Measurements from ENCODE around the gene RTL1.

Gene RTL1

DNA sequence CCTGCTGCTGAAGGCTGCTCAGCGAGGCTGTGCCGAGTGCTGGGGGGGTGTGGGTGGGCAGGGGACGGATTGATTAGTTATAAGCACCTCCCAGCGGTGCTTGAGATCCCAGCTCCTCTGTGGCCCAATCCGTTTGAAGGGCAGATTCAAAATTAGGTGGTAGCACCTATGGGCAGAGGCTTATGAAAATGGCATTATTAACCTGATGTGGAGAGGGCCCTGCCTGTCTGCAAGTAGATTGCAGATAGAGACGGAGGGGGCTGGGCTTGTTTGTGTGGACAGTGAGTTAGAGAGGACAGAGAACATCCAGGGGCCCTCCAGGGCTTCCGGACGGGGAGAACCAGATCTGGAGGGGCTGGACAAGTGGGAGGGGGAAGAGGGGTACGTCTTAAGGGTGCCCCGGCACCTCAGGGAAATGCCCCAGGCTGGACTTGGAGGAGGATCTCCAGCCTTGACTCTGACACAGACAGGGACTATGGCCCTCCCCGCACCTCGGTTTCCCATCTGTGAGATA, at the start of gene RTL1:
RTL1 (minus strand) TSS at position 51 of the 514 bp plus-strand sequence. CDS start 18,934 bp downstream, outside the sequence.
- no peak for DNase-seq (ENCODE audit: extremely low read depth in 1 of 2, low read depth in 1 of 2)

DNA sequence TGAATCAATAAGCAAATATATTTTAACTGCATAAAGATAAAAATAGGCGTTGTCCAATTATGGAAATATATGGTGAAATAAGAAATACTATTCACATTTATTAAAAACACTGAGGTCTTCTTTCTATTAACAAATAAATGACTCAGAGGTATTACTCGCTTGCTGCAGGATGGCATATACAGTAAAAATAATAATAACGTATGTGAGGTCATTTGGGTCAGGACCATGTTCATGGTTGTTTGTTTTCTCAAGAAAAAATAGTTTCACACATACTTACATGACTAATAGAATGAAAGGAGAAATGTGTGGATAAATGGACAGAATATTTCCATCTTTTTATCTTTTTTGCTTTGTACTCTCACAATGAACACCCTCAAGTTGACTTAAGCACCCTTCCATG, 46.5 kb upstream of the RTL1 start:
- no peak for DNase-seq (ENCODE audit: extremely low read depth in 1 of 2, low read depth in 1 of 2)

DNA sequence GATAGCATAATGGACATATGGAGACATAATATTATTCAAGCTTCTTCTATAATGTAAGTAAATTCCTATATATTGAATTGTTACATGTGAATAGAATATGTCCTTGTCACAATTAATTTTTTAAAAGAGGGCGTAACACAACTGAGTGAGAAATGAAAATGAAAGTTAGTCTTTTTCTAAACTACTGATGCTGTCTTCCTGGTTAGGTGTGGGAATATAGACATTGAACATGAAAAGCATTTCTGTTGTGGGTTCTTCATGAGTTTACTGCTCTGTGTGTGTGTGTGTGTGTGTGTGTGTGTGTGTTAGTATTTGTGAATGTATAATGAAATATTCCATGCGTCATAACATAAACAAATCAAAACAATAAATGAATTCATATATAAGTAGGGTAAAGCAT, 40.5 kb upstream of the RTL1 start:
- DNase-seq (ENCODE audit: extremely low read depth in 1 of 2, low read depth in 1 of 2): no peak

DNA sequence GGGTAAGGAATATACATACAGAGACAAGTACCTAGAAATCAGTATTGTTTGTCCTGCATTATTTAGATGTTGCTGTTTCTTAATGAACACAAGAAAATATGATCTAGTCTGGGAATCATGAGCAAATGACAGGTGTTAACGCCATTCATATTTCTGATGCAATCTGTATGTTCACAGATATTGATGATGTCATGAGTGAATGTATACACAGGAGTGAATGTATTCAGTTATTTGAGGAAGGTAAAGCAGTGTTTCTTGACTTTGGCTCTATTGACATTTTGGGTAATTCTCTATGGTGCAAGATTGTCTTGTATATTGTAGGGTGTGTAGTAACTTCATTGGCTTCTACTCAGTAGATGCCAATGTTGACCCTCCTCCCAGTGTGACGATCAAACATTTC, 26.7 kb upstream of the RTL1 start:
- DNase-seq (ENCODE audit: extremely low read depth in 1 of 2, low read depth in 1 of 2): no peak

DNA sequence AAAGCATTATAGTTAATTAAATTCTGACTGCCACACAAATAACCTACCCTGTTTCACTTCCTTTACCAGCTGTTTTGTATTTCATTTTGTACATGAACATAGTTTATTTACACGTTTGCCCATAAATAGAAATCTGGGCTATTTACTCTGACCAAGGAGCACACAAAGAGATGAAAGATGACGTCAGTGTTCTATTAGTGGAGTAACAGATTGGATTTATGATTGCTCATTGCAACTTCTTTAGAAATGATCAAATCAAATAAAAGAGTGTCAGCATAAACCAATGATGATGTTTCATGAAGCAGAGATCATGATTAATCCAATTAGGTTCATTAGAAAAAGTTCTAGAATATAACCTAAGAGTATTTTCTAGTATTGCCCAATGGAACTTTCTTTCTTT, 12.0 kb upstream of the RTL1 start:
- no peak for DNase-seq (ENCODE audit: extremely low read depth in 1 of 2, low read depth in 1 of 2)

DNA sequence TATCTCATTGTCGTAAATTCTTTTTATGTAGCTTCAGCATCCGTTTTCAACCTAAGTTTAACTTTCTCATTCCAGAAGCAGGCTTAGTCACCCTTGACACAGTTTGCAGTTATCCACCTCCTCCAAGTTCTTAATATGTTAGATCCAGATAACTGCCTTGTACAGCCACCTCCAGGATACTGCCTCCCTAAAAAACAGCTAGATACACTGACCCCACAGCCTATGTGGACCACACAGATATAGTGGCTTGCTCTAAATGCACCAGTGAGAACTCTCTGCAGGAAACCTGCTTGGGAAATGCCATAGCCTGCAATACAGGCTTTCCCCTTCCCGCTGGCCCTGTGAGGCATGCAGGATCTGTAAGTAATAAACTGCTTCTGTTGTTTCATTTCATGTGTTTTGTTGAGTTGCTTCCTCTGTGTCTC, 11.1 kb upstream of the RTL1 start:
- no peak for DNase-seq (ENCODE audit: extremely low read depth in 1 of 2, low read depth in 1 of 2)

DNA sequence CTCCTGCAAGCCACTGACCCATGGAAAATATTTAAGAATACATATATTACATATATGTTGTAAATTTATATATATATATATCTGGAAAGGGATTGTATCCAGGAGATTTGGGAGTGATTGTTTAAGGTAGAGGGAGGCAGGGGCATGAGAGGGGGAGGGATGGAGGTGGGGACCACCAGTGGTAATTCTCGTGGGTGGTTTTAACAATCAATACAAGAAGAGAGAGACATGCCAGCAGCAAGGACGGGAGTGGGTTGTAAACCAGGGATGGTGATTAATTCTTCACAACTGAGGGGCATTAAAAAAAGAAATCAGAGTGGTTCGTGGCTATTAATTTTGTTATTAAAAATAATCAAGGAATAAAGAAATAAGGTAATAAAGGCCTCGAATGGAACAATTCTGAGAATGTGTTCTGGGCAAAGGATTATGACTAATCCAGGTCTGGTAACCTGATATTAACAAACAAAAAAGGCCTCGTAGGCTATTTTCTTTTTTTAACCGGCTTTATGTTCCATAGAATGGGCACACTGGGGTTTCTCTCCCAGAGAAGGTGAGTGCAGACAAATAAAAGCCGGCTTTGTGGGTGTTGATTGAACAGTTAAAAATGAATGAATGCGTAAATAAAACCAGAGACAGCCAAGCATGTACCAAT, 8.3 kb upstream of the RTL1 start:
- no peak for DNase-seq (ENCODE audit: extremely low read depth in 1 of 2, low read depth in 1 of 2)

DNA sequence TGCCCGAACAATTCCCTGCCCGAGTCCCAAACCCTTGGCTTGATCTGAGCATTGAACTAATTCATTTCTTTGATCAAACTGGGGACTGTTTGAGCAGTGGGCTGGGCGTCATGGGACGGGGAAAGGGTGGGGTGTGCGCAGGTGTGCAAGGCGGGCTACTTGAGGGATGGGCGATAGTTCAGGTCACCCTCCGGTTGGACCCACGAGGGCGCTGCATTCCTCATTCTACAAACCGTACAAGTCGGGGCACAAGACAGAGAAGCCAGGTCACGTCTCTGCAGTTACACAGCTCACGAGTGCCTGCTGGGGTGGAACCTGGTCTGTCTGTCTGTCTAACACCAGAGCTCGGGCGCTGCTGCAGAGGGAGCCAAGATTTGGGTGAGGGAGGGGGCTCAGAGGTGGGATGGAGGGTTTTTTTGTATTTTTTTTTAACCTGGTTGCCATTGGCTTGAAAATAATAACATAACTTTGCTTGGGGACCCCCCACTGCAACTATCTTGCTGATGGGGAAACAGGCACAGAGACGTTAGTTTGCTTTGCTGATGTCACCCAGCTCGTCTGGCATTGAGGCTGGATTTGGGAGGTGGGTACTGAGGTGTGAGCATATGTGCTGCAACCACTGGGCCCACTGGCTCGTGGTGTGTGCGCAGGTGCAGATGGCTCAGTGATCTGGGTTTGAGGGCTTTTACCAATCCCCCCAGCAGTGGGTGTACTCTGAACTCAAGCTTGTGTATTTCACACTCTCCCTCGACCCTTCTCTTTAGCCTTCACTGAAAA, 7.6 kb upstream of the RTL1 start:
- no peak for DNase-seq (ENCODE audit: extremely low read depth in 1 of 2, low read depth in 1 of 2)

DNA sequence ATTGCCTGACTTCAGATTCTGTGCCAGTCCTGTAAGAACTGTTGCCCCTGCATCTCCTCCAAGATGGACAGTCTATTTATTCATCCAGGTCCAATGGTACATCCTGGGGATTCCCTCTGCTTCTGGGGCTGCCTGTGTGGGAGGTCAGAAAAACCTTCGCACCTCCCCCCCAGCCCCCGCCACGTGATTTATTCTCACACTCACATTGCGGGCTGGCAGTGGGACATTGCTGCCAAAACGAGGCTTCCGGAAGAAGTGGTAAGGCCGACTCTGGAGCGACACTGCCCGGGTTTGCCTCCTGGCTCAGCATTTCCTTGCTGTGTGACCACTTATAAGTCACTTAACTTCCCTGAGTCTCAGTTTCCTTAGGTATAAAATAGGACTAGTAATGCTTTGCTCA, 5.9 kb upstream of the RTL1 start:
- DNase-seq (ENCODE audit: extremely low read depth in 1 of 2, low read depth in 1 of 2): no peak

DNA sequence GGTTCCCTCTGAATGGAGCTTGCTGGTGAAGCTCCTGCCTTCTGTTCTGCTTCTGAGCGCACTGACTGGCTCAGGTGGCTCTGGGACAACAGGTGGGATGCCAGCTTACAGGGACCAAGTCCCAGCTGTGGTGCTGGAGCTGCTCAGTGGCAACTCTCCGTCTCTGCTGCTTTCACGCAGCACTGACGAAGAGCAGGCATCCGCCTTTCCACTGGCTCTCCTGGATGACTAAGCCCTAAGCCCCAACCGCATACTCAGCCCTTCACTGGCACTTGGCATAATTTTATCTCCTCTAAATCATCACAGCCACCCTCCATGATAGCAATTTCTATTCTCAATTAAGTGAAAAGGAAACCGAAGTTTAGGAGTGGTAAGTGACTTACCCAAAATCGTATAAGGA, 3.7 kb upstream of the RTL1 start:
- DNase-seq (ENCODE audit: extremely low read depth in 1 of 2, low read depth in 1 of 2): no peak

DNA sequence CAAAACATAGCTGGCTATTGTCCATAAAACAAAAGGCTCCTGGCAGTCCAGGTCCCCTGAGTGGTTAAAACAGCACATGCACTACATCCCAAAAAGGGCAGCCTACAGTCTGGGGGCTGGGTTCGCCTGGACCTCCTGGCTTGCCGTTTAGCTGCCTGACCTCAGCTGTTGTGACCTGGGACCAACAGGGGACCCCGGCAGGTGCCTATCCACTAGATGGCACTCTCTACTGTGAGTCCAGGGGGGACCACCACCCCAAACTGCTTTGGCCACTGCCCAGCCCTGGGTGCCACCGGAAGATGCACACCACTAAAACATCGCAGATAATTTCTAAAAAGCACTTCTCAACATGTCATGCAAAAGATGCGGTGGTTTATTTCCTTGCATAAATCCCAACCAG, 2.9 kb upstream of the RTL1 start:
- DNase-seq (ENCODE audit: extremely low read depth in 1 of 2, low read depth in 1 of 2): no peak

DNA sequence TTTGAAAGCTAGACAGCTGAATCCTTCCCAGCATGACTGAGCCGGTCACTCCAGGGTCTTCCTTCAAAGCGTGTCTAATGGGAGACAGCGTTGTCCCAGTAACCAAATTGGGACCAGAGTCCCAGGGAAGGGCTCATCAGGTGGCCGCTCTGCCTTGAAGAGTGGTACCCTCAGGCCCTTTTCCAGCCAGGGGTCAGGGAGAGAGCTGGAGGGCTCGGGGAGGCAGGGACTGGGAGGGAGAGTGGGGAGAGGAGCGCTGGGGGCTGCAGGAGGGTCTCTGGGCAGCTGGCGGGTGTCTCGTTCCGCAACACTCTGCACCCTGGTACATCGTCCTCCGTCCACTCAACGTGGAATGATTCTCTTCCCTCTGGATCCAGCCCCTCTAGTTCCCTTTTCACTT, 1.6 kb upstream of the RTL1 start:
- DNase-seq (ENCODE audit: extremely low read depth in 1 of 2, low read depth in 1 of 2): no peak

DNA sequence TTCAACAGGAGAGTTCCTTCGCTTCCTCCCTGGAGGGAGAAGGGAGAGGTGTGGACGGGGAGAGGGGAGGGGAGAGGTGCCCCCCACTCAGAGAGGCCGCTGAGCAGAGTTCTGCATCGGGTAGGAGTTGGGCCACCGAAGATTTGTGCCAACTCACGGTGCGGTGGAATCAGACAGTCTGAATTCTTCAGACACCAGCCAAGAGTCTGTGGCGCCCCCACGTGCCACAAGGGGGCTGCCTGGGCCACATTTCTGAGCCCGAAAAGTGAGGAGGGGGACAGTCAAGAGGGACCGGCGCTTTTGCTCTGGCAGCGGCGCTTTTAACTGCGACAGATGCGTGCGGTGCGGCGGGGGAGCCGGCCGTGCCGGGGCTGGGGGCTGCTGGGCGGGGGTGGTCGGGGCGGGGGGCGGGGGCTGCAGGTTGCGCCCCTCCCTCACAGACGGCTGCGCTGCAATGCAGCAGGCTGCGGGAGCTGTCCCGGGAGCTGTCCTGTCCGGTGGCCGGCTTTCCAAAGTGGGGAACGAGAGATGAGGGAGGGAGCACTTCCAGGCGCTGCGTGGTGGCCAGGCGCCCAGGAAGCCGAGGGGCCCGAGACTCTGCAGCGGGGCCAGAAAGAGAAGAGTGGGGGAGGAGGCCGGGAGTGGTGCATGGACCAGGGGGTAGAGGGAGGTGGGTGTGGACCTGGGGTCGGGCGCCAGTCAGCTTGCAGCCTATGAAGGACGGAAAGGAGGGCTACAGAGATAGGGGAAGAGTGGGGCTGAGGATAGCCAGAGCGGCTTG, 975 bp upstream of the RTL1 start:
- DNase-seq (ENCODE audit: extremely low read depth in 1 of 2, low read depth in 1 of 2): no peak

DNA sequence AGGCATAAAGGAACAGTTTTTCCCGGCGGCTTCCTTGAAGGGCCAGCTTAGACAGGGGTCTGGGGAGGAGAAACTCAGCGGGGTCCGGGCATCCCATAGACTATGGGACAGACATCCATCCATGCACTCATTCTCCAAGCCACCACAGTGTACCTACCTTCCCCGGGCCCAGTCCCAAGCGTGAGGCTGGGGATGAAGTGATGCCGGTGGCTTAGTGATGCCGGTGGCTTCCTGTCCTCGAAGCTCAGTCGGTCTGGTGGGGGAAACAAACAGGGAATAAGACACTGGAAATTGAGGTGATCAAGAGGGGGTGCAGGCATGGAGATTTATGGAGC, 421 bp downstream of the RTL1 start:
- DNase-seq (ENCODE audit: extremely low read depth in 1 of 2, low read depth in 1 of 2): no peak

DNA sequence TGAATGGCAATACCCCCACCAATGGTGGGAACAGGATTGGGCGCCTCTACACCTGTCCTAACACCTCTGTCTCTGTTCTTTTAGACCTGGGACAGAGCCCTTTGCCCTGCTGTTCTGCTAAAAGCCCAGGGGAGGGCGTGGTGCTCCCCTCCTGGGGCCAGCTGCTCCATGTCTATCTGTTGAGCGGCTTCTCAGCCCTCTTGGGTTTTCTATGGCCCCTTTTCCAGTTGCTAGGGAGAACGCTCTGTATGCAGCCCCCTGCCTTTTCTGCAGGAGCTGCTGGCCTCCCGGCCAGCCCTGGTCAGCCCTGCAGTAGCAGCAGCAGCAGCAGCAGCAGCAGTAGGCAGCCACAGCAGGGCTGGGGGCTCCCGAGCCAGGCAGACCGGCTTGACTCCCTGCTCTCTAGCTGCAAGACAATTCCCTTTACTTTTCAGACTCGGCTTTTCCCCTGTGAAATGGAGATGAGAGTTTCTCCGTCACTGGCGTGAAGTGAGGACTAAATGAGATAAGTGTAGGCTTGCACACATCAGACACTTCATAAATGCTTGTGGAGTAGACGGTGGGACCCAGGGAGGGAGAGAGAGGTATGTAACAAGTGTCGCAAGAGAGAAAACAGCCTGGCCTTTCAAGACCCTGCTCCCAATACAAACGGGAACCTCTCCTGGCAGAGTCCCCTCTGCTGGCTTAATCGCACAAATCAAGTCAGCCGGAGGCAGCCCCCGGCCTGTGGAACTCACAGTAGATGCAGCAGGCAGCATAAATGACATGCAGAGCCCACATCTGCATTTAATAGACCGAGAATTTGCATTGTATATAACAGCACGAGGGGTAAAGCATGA, 1.0 kb downstream of the RTL1 start:
- DNase-seq (ENCODE audit: extremely low read depth in 1 of 2, low read depth in 1 of 2): no peak

DNA sequence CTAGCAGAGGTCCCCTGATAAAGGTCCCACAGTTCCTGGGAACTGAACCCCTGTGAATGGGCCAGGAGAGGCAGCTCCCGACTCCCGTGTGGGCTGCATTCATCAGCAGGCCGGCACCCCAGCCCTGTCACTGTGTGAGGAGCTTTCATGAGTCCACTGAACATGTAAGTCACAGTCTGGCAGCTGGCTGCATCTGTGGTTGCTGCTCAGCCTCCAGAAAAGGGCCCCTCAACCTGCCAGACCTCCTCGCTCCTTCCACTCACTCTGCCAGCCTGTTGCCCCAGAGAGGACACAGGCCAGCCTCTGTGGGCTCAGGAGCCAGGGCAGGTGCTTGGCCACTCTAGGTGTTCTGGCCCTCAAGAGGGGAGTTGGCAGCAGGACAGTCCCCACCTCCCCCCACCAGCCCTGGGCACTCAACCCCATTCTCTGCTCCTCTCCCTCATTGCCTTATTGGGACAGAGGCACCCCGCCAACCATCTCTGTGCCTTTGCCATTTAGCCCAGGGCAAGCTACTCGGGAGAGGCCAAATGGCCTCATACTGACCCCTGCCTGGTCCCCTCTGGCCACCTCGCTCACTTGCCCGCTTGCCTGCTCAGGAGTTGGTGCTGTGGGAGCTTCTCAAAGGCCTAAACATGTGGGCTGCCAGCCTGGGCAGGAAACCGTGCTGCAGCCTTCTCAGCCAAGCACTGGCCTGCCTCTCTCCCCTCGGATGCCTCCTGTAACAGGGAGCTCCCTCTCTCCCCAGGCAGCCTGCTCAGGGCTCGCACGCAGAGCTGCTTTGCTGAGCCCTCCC, 1.9 kb downstream of the RTL1 start:
- DNase-seq (ENCODE audit: extremely low read depth in 1 of 2, low read depth in 1 of 2): no peak

DNA sequence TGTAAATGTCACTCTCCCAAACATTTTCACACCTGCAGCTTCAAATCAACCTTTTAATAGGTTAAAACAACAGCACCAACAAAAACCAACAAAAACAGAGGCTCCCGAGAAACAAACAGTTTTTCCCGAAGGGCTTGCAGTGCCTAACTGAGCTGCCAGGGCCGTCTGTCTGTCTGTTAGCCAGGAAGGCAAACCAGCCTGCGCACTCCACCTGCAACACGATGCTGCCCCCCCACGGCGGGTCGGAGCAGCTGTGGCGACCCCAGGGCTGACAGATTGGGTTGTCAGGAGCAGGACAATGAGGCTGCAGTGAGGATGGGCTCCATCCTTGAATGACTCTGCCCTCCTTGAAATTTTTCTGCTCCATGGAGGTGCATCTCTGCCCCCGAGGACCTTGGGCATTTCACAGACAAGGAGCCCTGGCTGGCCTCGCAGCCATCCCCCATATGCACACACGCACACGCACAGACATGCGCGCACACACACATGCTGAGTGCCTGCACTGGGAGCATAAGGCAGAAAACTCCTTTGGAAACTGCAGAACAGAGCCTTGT, 2.6 kb downstream of the RTL1 start:
- DNase-seq (ENCODE audit: extremely low read depth in 1 of 2, low read depth in 1 of 2): no peak

DNA sequence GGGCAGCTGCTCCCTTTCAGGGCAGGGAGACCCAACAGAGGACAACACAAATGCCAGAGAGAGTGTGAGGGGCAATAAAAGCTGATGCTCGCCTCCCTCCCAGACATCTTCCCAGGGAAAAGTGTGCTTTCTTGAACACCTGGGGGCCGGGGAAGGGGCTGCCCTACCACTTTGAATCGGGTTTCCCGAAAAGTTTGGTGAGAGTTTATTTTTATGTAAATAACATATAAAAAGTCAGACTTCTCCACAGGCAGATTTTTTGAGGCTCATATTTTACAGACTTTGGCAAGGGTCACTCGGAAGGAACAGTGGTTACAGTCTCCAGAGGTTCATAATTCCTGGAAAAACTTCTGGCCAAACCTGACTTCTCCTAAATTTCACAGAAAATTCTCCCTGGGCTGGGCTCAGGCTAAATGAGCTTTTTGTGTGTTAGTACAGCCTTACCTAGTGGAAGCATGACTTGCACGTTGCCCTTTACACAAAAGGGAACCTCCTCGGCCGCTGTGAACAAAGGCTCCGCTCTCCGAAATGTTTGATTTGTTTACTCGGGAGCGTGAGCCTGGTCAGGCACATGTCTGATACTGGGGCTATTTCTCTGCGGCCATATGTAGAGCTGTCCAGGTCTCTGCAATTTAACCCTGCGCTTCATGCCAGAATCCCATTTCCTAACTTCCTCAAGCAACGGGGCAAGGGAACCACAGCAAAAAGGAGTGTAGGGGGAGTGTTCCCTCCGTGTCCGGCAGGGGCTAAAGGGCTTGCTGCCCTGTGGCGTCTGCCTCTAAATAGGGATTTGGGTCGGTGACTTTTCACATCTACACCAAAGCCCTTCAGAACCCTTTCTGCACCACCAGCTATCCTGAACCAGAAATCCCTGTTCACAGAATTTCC, 3.4 kb downstream of the RTL1 start:
- DNase-seq (ENCODE audit: extremely low read depth in 1 of 2, low read depth in 1 of 2): no peak
